GM23338 (cell line): ENCODE results near the gene BMP3.

Experiments
- POLR2AphosphoS5 ChIP-seq: IDR thresholded peaks from 2 replicates; pipeline ENCODE4 v1.6.1; 2016; ENCODE audit warnings: antibody characterized with exemption, low read depth
- TF ChIP-seq, protein P1 (sequence below): IDR thresholded peaks from one replicate; pipeline ENCODE4 v1.6.1; 2018; ENCODE audit warnings: antibody characterized with exemption; ENCODE audit not compliant: unreplicated experiment

DNA sequence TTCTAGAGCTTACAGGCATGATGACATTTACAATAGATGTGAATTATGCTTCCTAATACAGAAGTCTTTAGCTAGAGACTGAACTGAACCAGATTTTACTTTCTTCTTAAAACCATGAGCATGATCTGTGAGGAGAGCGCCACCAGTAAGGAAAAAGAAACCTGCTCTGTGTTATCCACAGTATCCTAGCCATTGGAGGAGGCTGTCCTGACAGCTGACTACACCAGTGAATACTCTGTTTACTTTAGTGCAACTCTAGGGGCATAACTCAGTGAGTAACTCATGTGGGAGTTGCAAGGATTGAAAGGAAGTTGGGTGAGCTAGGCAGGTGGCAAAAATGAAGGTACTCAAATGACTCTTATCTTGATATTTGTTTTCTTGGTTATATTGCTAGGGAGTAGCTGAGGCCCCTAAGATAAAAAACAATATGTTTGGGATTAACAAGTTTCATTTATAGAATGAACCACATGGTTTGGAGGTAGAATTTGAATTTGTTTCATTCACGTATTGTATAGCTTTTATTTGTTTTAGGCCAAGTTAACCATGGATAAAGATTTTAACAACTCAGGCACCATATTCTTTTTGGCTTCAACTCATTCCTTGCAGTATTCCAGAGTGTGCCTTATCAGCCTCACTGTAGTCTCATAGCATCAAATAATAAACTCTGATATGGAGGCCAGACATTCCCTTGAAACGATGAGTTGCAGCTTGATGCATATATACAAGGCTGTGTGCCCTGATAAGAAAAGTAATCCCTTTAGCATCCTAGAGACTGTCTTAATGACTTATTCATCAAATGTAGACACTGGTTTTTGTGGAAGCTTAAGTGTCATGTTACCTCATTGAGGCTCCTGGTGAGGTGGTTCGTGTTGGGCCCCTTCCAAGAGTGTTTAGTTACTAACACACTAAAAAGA lies 2.5 kb downstream of the BMP3 start:
- TF ChIP-seq, protein P1, sequence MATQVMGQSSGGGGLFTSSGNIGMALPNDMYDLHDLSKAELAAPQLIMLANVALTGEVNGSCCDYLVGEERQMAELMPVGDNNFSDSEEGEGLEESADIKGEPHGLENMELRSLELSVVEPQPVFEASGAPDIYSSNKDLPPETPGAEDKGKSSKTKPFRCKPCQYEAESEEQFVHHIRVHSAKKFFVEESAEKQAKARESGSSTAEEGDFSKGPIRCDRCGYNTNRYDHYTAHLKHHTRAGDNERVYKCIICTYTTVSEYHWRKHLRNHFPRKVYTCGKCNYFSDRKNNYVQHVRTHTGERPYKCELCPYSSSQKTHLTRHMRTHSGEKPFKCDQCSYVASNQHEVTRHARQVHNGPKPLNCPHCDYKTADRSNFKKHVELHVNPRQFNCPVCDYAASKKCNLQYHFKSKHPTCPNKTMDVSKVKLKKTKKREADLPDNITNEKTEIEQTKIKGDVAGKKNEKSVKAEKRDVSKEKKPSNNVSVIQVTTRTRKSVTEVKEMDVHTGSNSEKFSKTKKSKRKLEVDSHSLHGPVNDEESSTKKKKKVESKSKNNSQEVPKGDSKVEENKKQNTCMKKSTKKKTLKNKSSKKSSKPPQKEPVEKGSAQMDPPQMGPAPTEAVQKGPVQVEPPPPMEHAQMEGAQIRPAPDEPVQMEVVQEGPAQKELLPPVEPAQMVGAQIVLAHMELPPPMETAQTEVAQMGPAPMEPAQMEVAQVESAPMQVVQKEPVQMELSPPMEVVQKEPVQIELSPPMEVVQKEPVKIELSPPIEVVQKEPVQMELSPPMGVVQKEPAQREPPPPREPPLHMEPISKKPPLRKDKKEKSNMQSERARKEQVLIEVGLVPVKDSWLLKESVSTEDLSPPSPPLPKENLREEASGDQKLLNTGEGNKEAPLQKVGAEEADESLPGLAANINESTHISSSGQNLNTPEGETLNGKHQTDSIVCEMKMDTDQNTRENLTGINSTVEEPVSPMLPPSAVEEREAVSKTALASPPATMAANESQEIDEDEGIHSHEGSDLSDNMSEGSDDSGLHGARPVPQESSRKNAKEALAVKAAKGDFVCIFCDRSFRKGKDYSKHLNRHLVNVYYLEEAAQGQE = no peak
- TF ChIP-seq POLR2AphosphoS5 = no peak
